Measurements from ENCODE around the gene LIX1L.

Gene LIX1L

DNA sequence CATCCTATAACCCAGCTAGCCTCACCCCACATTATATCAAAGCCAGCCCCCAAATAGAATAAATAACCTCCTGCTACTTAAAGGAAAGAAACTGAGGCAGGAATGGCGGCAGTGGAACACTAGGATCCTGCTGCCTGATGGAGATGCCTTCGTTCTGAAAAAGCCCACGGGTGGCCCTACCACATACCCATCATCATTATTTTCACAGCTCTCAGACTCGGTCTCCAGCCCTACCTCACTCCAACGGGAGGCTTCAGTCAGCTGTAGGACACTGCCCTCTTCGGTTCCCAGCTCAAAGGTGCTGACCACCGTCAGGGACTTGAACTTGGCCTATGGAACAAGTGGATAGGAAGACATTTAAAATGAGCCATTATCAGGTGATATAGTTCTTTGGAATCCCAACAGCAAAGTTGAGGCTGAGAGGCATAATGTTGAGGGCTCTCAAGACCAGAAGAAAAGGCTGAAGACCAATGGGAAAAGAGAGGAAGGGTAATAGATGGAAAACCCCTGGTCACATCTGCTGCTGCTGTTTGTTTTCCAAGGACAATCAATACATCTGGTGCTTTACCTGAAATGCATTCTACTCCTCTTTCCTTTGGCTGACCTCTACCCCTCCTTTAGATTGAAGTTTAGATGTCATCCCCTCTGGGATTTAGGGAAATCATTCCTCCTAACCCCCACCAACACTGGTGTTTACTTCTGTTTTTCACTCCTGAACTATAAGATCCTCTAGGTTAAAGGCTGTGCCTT is 64.3 kb downstream of the LIX1L start:
- no peak for DNase-seq (ENCODE audit: low read depth)

DNA sequence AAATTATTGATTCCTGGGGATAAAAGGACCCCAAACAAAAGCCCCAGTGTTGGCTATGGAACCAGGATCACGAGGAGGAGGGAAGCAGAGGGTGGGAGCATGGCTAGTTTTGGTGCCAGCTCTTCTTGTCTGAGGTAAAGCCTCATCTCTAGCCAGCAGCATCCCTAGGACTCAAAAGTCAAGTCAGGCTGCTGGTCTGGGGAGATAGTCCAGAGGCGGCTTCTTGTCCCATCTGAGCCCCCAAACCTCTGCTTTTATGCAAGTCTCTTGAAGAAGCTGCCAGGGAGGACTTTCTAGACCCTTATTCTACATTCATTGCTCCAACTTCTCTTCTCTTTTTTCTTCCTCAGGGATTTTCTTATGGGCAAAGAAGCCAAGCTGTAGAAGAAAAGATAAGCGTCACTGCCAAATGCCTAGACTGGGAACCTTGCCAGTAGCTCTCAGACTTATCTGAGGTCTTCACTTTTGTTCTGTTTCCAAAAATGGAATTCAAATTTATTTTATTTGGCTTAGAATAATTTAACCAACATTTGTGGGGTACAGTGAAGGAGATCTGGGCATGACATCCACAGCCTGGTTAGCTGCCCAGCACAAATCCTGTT is 65.2 kb downstream of the LIX1L start:
- DNase-seq (ENCODE audit: low read depth), result no peak

DNA sequence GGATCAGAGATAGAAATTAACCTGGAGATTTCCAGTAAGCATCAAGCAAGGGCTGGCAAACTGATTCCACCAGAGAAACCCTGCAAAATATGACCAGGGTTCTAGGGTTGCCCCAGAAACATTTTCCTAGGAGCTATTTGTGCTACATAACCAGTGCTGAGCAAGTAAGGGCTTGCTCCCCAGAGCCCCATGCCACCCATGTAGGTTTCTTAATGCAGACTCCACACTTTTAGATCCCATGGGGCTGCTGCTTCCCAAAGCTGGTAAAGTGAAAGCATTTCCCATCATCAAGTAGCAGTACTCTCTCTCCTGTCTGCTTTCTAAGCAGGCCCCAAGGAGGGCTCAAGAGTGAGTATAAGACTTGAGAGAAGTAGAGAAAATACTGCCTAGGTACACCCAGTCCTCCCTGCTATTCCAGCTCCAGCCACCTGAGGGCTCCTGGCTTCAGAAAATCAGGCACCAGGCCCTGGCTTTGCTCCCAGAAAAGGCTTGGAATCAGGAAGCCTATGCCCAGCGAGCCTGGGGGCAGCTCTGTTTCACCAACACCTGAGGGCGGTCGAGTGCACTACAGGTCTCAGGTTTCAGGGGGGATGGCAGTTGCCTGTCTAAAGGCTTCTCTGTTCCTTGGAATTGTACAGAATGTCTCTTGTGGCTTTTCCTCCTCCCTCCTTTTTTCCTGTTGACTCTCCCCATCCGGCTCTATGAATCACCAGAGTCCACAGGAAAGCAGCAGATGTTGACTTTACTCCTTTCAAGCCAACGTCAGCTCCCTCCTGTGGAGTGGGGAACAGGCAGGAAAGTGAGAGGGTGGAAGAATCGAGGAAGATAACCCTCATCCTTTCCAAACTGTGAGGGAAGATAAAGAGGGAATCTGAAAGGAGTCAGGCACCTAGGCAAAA is 66.0 kb downstream of the LIX1L start:
- peak; percentile 21 for DNase-seq (ENCODE audit: low read depth)

DNA sequence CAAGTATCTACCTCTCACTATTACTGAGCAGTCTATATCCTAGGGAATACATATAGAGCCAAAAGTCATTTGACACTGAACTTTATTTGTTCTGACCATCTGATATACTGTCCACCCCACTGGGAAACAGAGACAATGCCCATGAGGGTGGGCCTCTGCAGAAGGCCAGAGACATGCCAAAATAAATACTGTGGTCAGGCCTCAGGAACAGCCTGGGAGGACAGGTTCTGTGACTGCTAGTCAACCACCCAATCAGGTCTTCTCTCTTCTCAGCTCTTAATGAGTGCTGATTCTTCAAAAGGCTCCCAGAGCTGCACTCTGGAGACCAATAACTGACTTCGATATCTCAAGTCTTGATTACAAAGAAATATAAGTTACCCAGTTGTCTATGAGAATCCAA is 66.7 kb downstream of the LIX1L start:
- DNase-seq (ENCODE audit: low read depth), result no peak

GRCh38 chr1:145889722-145890121 is 68.1 kb downstream of the LIX1L start:
- no peak for DNase-seq (ENCODE audit: low read depth)

DNA sequence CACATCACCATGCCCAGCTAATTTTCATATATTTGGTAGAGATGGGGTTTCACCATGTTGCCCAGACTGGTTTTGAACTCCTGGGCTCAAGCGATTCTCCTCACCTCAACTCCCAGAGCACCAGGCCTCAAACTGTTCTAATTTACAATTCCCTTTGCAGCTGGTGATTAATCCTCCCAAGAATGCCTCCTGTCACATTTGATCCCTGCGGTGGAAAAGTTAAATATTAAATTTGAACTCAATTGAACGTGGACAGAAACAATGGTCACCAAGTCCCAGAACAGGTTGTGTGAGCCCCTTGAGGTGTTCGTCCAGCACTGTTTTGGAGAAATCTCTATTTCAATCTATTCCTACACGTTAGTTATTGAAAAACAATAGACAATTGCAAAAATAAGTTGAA is 70.2 kb downstream of the LIX1L start:
- no peak for DNase-seq (ENCODE audit: low read depth)

DNA sequence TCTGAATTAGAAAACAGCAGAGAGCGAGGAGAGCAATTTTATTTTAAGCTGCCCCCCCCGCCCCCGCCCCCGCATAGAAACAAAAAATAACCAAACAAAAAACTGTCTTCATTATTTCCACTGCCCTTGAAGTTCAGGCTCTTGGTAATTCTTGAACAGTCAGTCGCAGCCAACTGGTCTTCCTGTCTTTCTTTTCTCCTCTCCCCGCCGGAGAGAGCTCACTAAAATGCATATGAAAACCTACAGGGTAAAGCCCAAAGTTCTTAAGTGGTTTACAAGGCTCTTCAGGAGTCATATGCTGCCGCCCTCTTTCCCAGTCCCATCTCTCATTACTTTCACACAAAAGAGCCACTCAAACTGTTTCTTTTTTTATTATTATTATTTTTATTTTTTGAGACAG is 71.0 kb downstream of the LIX1L start:
- no peak for DNase-seq (ENCODE audit: low read depth)

GRCh38 chr1:145886390-145886789 is 71.4 kb downstream of the LIX1L start:
- DNase-seq (ENCODE audit: low read depth), result no peak

- peak; percentile 78 for DNase-seq (ENCODE audit: low read depth)
Measured at GRCh38 chr1:145885738-145886287, 72.0 kb downstream of the LIX1L start, which contains the start of gene ANKRD35. Gene ANKRD35 (minus strand): TSS chr1:145885866. CDS start chr1:145885758, 108 bp downstream.

DNA sequence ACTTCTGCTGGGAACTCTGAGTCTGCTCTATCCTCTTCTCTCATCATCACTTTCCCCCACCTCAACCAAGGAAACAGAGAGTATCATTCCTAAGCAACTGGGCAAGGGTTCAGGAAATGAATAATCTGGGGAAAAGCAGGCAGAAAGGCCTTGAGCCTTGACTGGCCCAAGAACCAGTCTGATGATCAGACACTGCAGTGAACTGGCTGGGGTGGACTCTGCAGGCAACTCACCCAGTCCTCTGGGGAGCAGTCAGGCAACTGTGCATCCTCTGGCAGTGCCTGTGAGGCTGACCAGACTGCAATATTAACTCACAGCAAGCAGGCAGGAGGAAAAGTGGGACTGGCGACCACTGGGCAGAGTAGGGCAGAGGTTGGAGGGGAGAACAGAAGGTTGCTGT is 73.1 kb downstream of the LIX1L start:
- no peak for DNase-seq (ENCODE audit: low read depth)

Measured in activated gamma-delta T cell treated with anti-CD3 and anti-CD28 coated beads, Interleukin-2, amount 50 U/mL, for 16 hours (primary cell).